H9 (cell line): ENCODE results near the gene ANGPTL1. TPM values are rescaled to one million over a fixed set of nuclear protein-coding genes. Genes with fewer than 3 reads are reported as not detected.

Source experiments
- DNase-seq: peaks from one replicate; pipeline ENCODE4 v3.0.0-alpha.2; 2017
- H2AFZ ChIP-seq: one replicate; pipeline ENCODE4 v1.6.1; 2013; ENCODE audit warnings: mild to moderate bottlenecking, low read length, control low read depth, moderate library complexity
- H2AK5ac ChIP-seq: 2 replicates; pipeline ENCODE4 v1.6.1; 2013; ENCODE audit warnings: low read length, control low read depth, mixed read lengths; ENCODE audit not compliant: insufficient read length
- H2BK120ac ChIP-seq: one replicate; pipeline ENCODE4 v1.6.1; 2013; ENCODE audit warnings: low read depth, mild to moderate bottlenecking, low read length, control low read depth, inconsistent platforms; ENCODE audit not compliant: poor library complexity, severe bottlenecking
- H2BK12ac ChIP-seq: 2 replicates; pipeline ENCODE4 v1.6.1; 2013; ENCODE audit warnings: low read length, control low read depth, mixed read lengths, low read depth; ENCODE audit not compliant: insufficient read length
- H2BK15ac ChIP-seq: 2 replicates; pipeline ENCODE4 v1.6.1; 2013; ENCODE audit warnings: low read depth, low read length, control low read depth
- H2BK20ac ChIP-seq: one replicate; pipeline ENCODE4 v1.6.1; 2013; ENCODE audit warnings: low read depth, mild to moderate bottlenecking, low read length, control low read depth, inconsistent platforms; ENCODE audit not compliant: poor library complexity, severe bottlenecking
- H2BK5ac ChIP-seq: 2 replicates; pipeline ENCODE4 v1.6.1; 2013; ENCODE audit warnings: low read length, control low read depth, mixed read lengths; ENCODE audit not compliant: insufficient read length
- H3K14ac ChIP-seq: 2 replicates; pipeline ENCODE4 v1.6.1; 2013; ENCODE audit warnings: low read length, control low read depth; ENCODE audit not compliant: insufficient read depth
- H3K18ac ChIP-seq: 2 replicates; pipeline ENCODE4 v1.6.1; 2013; ENCODE audit warnings: low read depth, mild to moderate bottlenecking, mixed read lengths, low read length, control low read depth; ENCODE audit not compliant: insufficient read length
- H3K23ac ChIP-seq: 2 replicates; pipeline ENCODE4 v1.6.1; 2013; ENCODE audit warnings: low read length, control low read depth, mixed read lengths, low read depth; ENCODE audit not compliant: insufficient read length
- H3K23me2 ChIP-seq: 2 replicates; pipeline ENCODE4 v1.6.1; 2013; ENCODE audit warnings: low read depth, mild to moderate bottlenecking, mixed read lengths, low read length, control low read depth; ENCODE audit not compliant: insufficient read length, poor library complexity, severe bottlenecking
- H3K27ac ChIP-seq: 2 replicates; pipeline ENCODE4 v1.5.1; 2013; ENCODE audit warnings: low read length, control low read depth, mixed read lengths, low read depth; ENCODE audit not compliant: insufficient read length
- H3K27me3 ChIP-seq: 2 replicates; pipeline ENCODE4 v1.6.1; 2013; ENCODE audit warnings: low read length, control low read depth, inconsistent platforms; ENCODE audit not compliant: insufficient read depth
- H3K4ac ChIP-seq: 2 replicates; pipeline ENCODE4 v1.6.1; 2013; ENCODE audit warnings: low read depth, mild to moderate bottlenecking, control low read depth, inconsistent platforms, low read length, moderate library complexity
- H3K4me1 ChIP-seq: 2 replicates; pipeline ENCODE4 v1.6.1; 2013; ENCODE audit warnings: low read length, control low read depth, inconsistent platforms; ENCODE audit not compliant: insufficient read depth
- H3K4me2 ChIP-seq: 2 replicates; pipeline ENCODE4 v1.6.1; 2013; ENCODE audit warnings: low read length, control low read depth, mixed read lengths; ENCODE audit not compliant: insufficient read length, insufficient read depth
- H3K56ac ChIP-seq: 2 replicates; pipeline ENCODE4 v1.6.1; 2013; ENCODE audit warnings: low read depth, mild to moderate bottlenecking, mixed read lengths, low read length, control low read depth; ENCODE audit not compliant: insufficient read length
- H3K79me1 ChIP-seq: 2 replicates; pipeline ENCODE4 v1.6.1; 2013; ENCODE audit warnings: low read depth, mild to moderate bottlenecking, moderate library complexity, low read length, control low read depth, inconsistent platforms; ENCODE audit not compliant: insufficient read depth, poor library complexity, severe bottlenecking
- H3K79me2 ChIP-seq: 2 replicates; pipeline ENCODE4 v1.6.1; 2013; ENCODE audit warnings: low read length, control low read depth, inconsistent platforms; ENCODE audit not compliant: insufficient read depth
- H3K9ac ChIP-seq: 2 replicates; pipeline ENCODE4 v1.6.1; 2013; ENCODE audit warnings: low read length, control low read depth, mixed read lengths; ENCODE audit not compliant: insufficient read length; ENCODE audit errors: extremely low read depth
- H3K9me3 ChIP-seq: one replicate; pipeline ENCODE4 v1.6.1; 2013; ENCODE audit warnings: low read depth, low read length, inconsistent platforms; ENCODE audit not compliant: control insufficient read depth
- H3T11ph ChIP-seq: one replicate; pipeline ENCODE4 v1.6.1; 2013; ENCODE audit warnings: mild to moderate bottlenecking, low read length, control low read depth, inconsistent platforms
- H4K20me1 ChIP-seq: one replicate; pipeline ENCODE4 v1.6.1; 2013; ENCODE audit not compliant: control insufficient read depth, insufficient read length, insufficient read depth
- H4K5ac ChIP-seq: 2 replicates; pipeline ENCODE4 v1.6.1; 2013; ENCODE audit warnings: low read depth, mild to moderate bottlenecking, mixed read lengths, low read length, control low read depth; ENCODE audit not compliant: insufficient read length
- H4K8ac ChIP-seq: replicated peaks from 2 replicates; pipeline ENCODE4 v1.6.1; 2013; ENCODE audit warnings: low read length, control low read depth, mixed read lengths, low read depth; ENCODE audit not compliant: insufficient read length
- H4K91ac ChIP-seq: 2 replicates; pipeline ENCODE4 v1.6.1; 2013; ENCODE audit warnings: low read depth, mild to moderate bottlenecking, moderate library complexity, mixed read lengths, low read length, control low read depth; ENCODE audit not compliant: insufficient read length
- H3K27ac Mint-ChIP-seq, 3 experiments: 2 replicates in 2 of 3; 3 replicates in 1 of 3; pipeline ENCODE4 v1.8.0; 2020 to 2021; ENCODE audit warnings: mixed read lengths in 3 of 3, mild to moderate bottlenecking in 1 of 3, moderate library complexity in 1 of 3
- H3K27me3 Mint-ChIP-seq: 2 replicates; pipeline ENCODE4 v1.8.0; 2021; ENCODE audit warnings: low read depth, mild to moderate bottlenecking, moderate library complexity, mixed read lengths
- H3K36me3 Mint-ChIP-seq, 3 experiments: 2 replicates in 2 of 3; 3 replicates in 1 of 3; pipeline ENCODE4 v1.8.0; 2020 to 2021; ENCODE audit warnings: low read depth in 3 of 3, mixed read lengths in 3 of 3; ENCODE audit not compliant: insufficient read depth in 1 of 3
- H3K4me1 Mint-ChIP-seq, 2 experiments: 2 replicates each; pipeline ENCODE4 v1.8.0; 2020; ENCODE audit warnings: mixed read lengths in 2 of 2
- H3K4me3 Mint-ChIP-seq, 2 experiments: 2 replicates in 1 of 2; 3 replicates in 1 of 2; pipeline ENCODE4 v1.8.0; 2020 to 2021; ENCODE audit warnings: mild to moderate bottlenecking in 2 of 2, mixed read lengths in 2 of 2, moderate library complexity in 1 of 2
- H3K9me3 Mint-ChIP-seq, 2 experiments: 2 replicates in 1 of 2; 3 replicates in 1 of 2; pipeline ENCODE4 v1.8.0; 2020; ENCODE audit warnings: mild to moderate bottlenecking in 2 of 2, mixed read lengths in 2 of 2, moderate library complexity in 1 of 2
- WGBS: extraction: QIAGEN DNeasy Blood & Tissue Kit; methylation state at CpG from one replicate; pipeline ENCODE4 v1.1.7; 2013; ENCODE audit warnings: missing lambda C conversion rate, low lambda C conversion rate, mixed read lengths; ENCODE audit not compliant: insufficient read length; ENCODE audit errors: extremely low coverage; 5-methylcytosine and 5-hydroxymethylcytosine counted together
- total RNA-seq: library from RNA; stranded (reverse); gene quantifications from 2 replicates; pipeline ENCODE4 v1.2.1, GENCODE V29; 2021
- TF ChIP-seq, protein P1 (sequence below): fragments of 200-600 bp; sonication (generic); conservative IDR thresholded peaks from 3 replicates; pipeline ENCODE4 v1.8.0; 2021; ENCODE audit warnings: antibody characterized with exemption, mild to moderate bottlenecking

Gene ANGPTL1
- total RNA-seq, 1 experiment from 2014 or later: not detected

DNA sequence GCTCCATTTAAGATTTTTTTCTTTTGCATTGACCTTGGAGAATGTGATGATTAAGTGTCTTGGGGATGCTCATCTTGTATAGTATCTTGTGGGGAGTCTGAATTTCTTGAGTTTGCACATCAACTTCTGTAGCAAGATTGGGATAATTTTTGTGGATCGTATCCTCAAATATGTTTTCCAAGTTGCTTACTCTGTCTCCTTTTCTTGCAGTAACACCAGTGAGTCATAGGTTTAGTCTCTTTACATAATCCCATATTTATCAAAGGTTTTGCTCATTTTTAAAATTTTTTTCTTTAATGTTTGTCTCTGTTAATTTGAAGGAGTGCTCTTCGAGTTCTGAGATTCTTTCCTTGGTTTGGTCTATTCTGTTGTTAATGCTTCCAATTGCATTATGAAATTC is 41.7 kb upstream of the ANGPTL1 start:
- H3T11ph ChIP-seq: no peak overlapping the region
- H2AK5ac ChIP-seq: no peak overlapping the region
- no peak overlapping the region for H3K18ac ChIP-seq
- H2AFZ ChIP-seq: no peak overlapping the region
- DNase-seq: no peak
- no peaks in the 10 kb centered on the region for H3K79me1 ChIP-seq
- no CpG with 5 or more reads among the region's 2 CpGs for WGBS
- no peak overlapping the region for H4K5ac ChIP-seq
- no peak overlapping the region for H2BK120ac ChIP-seq
- H3K4me1 ChIP-seq: no peaks in the 10 kb centered on the region
- no peaks in the 10 kb centered on the region for H3K23me2 ChIP-seq
- no peak overlapping the region for H3K9ac ChIP-seq
- no peak overlapping the region for H2BK20ac ChIP-seq
- no peaks in the 10 kb centered on the region for H3K9me3 Mint-ChIP-seq
- H3K79me2 ChIP-seq: no peaks in the 10 kb centered on the region
- H3K56ac ChIP-seq: no peak overlapping the region
- H3K4me2 ChIP-seq: no peak overlapping the region
- no peak overlapping the region for H2BK5ac ChIP-seq
- no peaks in the 10 kb centered on the region for H3K27me3 ChIP-seq
- H3K27me3 Mint-ChIP-seq: no peaks in the 10 kb centered on the region
- H3K27ac ChIP-seq: no peak overlapping the region
- no peak overlapping the region for H3K4me3 Mint-ChIP-seq
- no peak overlapping the region for H4K91ac ChIP-seq
- peaks cover 0 to 5% of the 10 kb centered on the region in 2 experiments; a peak in 1 of 4 replicates for H3K4me1 Mint-ChIP-seq
- peaks cover 0 to 30% (median 19%) of the 10 kb centered on the region in 3 experiments; a peak in 5 of 7 replicates for H3K36me3 Mint-ChIP-seq
- H2BK12ac ChIP-seq: no peak overlapping the region
- H3K14ac ChIP-seq: no peak overlapping the region
- no peak overlapping the region for H2BK15ac ChIP-seq
- H3K9me3 ChIP-seq: no peaks in the 10 kb centered on the region
- TF ChIP-seq, protein P1, sequence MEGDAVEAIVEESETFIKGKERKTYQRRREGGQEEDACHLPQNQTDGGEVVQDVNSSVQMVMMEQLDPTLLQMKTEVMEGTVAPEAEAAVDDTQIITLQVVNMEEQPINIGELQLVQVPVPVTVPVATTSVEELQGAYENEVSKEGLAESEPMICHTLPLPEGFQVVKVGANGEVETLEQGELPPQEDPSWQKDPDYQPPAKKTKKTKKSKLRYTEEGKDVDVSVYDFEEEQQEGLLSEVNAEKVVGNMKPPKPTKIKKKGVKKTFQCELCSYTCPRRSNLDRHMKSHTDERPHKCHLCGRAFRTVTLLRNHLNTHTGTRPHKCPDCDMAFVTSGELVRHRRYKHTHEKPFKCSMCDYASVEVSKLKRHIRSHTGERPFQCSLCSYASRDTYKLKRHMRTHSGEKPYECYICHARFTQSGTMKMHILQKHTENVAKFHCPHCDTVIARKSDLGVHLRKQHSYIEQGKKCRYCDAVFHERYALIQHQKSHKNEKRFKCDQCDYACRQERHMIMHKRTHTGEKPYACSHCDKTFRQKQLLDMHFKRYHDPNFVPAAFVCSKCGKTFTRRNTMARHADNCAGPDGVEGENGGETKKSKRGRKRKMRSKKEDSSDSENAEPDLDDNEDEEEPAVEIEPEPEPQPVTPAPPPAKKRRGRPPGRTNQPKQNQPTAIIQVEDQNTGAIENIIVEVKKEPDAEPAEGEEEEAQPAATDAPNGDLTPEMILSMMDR: no peak
- H4K8ac ChIP-seq: no peak overlapping the region
- no peak overlapping the region for H3K4ac ChIP-seq
- no peak overlapping the region for H3K23ac ChIP-seq
- no peaks in the 10 kb centered on the region for H4K20me1 ChIP-seq
- H3K27ac Mint-ChIP-seq: no peak overlapping the region
